K562 (cell line): Measurements from ENCODE around the gene JAG2. TPM values are rescaled to one million over a fixed set of nuclear protein-coding genes. Genes with fewer than 3 reads are reported as not detected.

Experiments used
- ATAC-seq: fragments of 200-7000 bp; cut with Tn5 transposase; 3 replicates; pipeline ENCODE4 v1.9.1; 2020; ENCODE audit warnings: moderate library complexity
- BruUV-seq: library from RNA; stranded (reverse); fragments of 400-500 nt; replicated peaks from 2 replicates; lab custom pipeline; 2021; lab: Mats Ljungman, UMichigan
- CTCF ChIA-PET: fragments of 300-600 bp; formaldehyde crosslinking; extraction: SDS; loops from one replicate; lab custom pipeline; 2021; ENCODE audit warnings: low intra/inter-chr PET ratio; lab: Yijun Ruan, JAX
- POLR2A ChIA-PET: fragments of 300-600, 350-650 bp; sonication (Branson Sonifier 250); formaldehyde crosslinking; extraction: SDS; loops from one replicate; lab custom pipeline; 2021; ENCODE audit warnings: antibody characterized with exemption, inconsistent platforms; lab: Yijun Ruan, JAX
- DNase-seq, 4 experiments: peaks; one replicate each; pipeline versions ENCODE4 v3.0.0 to v3.0.0-alpha.2; 2011 to 2018; ENCODE audit warnings: low spot score in 3 of 4, mixed read lengths in 3 of 4; ENCODE audit errors: extremely low read depth in 1 of 4
- FAIRE-seq: peaks from 2 replicates; lab custom pipeline; 2011; peaks lifted over from hg19 to GRCh38; lab: Jason Lieb, UNC
- H2AFZ ChIP-seq: 2 replicates; pipeline ENCODE4 v1.6.0; 2011; ENCODE audit warnings: low read depth, low read length, control low read depth, inconsistent platforms
- H3K27ac ChIP-seq: fragments of 200-600 bp; 3 replicates; pipeline ENCODE4 v1.8.0; 2011; ENCODE audit warnings: low read depth, mild to moderate bottlenecking, control low read depth, inconsistent platforms, low read length, moderate library complexity, mixed read lengths; ENCODE audit errors: extremely low read depth
- H3K27me3 ChIP-seq, 2 experiments: fragments of 300-600 bp in 1 of 2; 2 replicates in 1 of 2; 3 replicates in 1 of 2; pipeline versions ENCODE4 v1.6.0 to v1.8.0; 2011; ENCODE audit warnings: inconsistent platforms in 2 of 2, low read length in 2 of 2, mild to moderate bottlenecking in 1 of 2, mixed read lengths in 1 of 2, moderate library complexity in 1 of 2; ENCODE audit not compliant: control insufficient read depth in 2 of 2, insufficient read depth in 2 of 2
- H3K36me3 ChIP-seq: fragments of 300-600 bp; 3 replicates; pipeline ENCODE4 v1.8.0; 2011; ENCODE audit warnings: mild to moderate bottlenecking, low read length, inconsistent platforms; ENCODE audit not compliant: control insufficient read depth, insufficient read depth
- H3K4me1 ChIP-seq, 2 experiments: fragments of 200-600 bp in 1 of 2; replicated peaks in 1 of 2; 2 replicates in 1 of 2; 3 replicates in 1 of 2; pipeline versions ENCODE4 v1.5.1 to v1.8.0; 2011; ENCODE audit warnings: inconsistent platforms in 2 of 2, low read length in 2 of 2, mild to moderate bottlenecking in 1 of 2, mixed read lengths in 1 of 2, moderate library complexity in 1 of 2; ENCODE audit not compliant: control insufficient read depth in 2 of 2, insufficient read depth in 2 of 2
- H3K4me2 ChIP-seq: 2 replicates; pipeline ENCODE4 v1.6.1; 2011; ENCODE audit warnings: low read length, control low read depth, inconsistent platforms, mixed read lengths; ENCODE audit not compliant: insufficient read depth
- H3K4me3 ChIP-seq: fragments of 200-600 bp; sonication (generic), shearing (Covaris generic); 2 replicates; pipeline ENCODE4 v1.5.1; 2016; ENCODE audit warnings: control low read depth, inconsistent platforms
- H3K79me2 ChIP-seq: fragments of 200-600 bp; 3 replicates; pipeline ENCODE4 v1.8.0; 2011; ENCODE audit warnings: low read length, inconsistent platforms; ENCODE audit not compliant: control insufficient read depth, insufficient read depth
- H3K9ac ChIP-seq, 2 experiments: 2 replicates each; pipeline versions ENCODE4 v1.6.0 to v1.6.1; 2011; ENCODE audit warnings: low read depth in 2 of 2, low read length in 2 of 2, control low read depth in 1 of 2, inconsistent platforms in 1 of 2, mild to moderate bottlenecking in 1 of 2, mixed read lengths in 1 of 2; ENCODE audit not compliant: insufficient read depth in 1 of 2
- H3K9me1 ChIP-seq: one replicate; pipeline ENCODE4 v1.6.0; 2011; ENCODE audit warnings: inconsistent platforms, mild to moderate bottlenecking, low read length, moderate library complexity; ENCODE audit not compliant: control insufficient read depth, insufficient read depth
- H3K9me3 ChIP-seq: replicated peaks from 2 replicates; pipeline ENCODE4 v1.5.1; 2011; ENCODE audit warnings: low read depth, low read length, inconsistent platforms; ENCODE audit not compliant: control insufficient read depth, insufficient read depth
- H4K20me1 ChIP-seq: replicated peaks from 2 replicates; pipeline ENCODE4 v1.6.1; 2011; ENCODE audit warnings: low read length, inconsistent platforms, mixed read lengths; ENCODE audit not compliant: control insufficient read depth, insufficient read depth
- CXXC5 ChIP-seq: fragments of 250-450 bp; sonication (Bioruptor Pico); IDR thresholded peaks from 2 replicates; pipeline ENCODE4 v1.8.0; 2022; ENCODE audit warnings: inconsistent platforms, mild to moderate bottlenecking, moderate library complexity
- GABPB2 ChIP-seq: fragments of 250-450 bp; sonication (Bioruptor Pico); conservative IDR thresholded peaks from 2 replicates; pipeline ENCODE4 v1.5.1; 2021; ENCODE audit warnings: mild to moderate bottlenecking
- HDAC2 ChIP-seq: fragments of 450-650 bp; IDR thresholded peaks from 2 replicates; pipeline ENCODE4 v1.6.1; 2016; ENCODE audit warnings: mild to moderate bottlenecking
- MNT ChIP-seq, 2 experiments: fragments of 450-650 bp; conservative IDR thresholded peaks; 2 replicates each; pipeline ENCODE4 v1.6.1; 2017; ENCODE audit warnings: mild to moderate bottlenecking in 2 of 2, moderate library complexity in 2 of 2
- POLR2B ChIP-seq: fragments of 450-650 bp; IDR thresholded peaks from 2 replicates; pipeline ENCODE4 v1.6.1; 2018; ENCODE audit warnings: low read depth; ENCODE audit not compliant: partially characterized antibody
- RBM22 ChIP-seq: fragments of 200-400 bp; formaldehyde crosslinking; IDR thresholded peaks from 2 replicates; pipeline ENCODE4 v1.6.1; 2018; ENCODE audit warnings: low read length, low read depth; ENCODE audit not compliant: poor library complexity, severe bottlenecking
- SREBF1 ChIP-seq: fragments of 150-350 bp; IDR thresholded peaks from 2 replicates; pipeline ENCODE4 v1.6.1; 2014; ENCODE audit warnings: antibody characterized with exemption, low read depth, low read length, borderline replicate concordance
- SRSF3 ChIP-seq: fragments of 200-400 bp; formaldehyde crosslinking; IDR thresholded peaks from 2 replicates; pipeline ENCODE4 v1.6.1; 2016; ENCODE audit warnings: mild to moderate bottlenecking, low read length, moderate library complexity; ENCODE audit not compliant: insufficient read depth
- SRSF9 ChIP-seq: fragments of 200-400 bp; formaldehyde crosslinking; IDR thresholded peaks from 2 replicates; pipeline ENCODE4 v1.6.1; 2017; ENCODE audit warnings: low read depth, low read length, borderline replicate concordance
- TRIM24 ChIP-seq, 2 experiments: fragments of 450-650 bp; IDR thresholded peaks; 2 replicates each; pipeline ENCODE4 v1.6.1; 2016
- U2AF1 ChIP-seq: fragments of 200-400 bp; formaldehyde crosslinking; optimal IDR thresholded peaks from 2 replicates; pipeline ENCODE3; 2017; ENCODE audit warnings: mild to moderate bottlenecking, low read depth, low read length, moderate library complexity
- ZFP1 ChIP-seq: fragments of 450-650 bp; formaldehyde crosslinking; IDR thresholded peaks from 2 replicates; pipeline ENCODE4 v1.4.0; 2020; ENCODE audit warnings: mild to moderate bottlenecking, mixed read lengths
- WGBS: fragments of 100-300 bp; shearing (Covaris generic); methylation state at CpG from one replicate; pipeline ENCODE4 v1.1.6; 2016; ENCODE audit warnings: low coverage, mixed read lengths; ENCODE audit not compliant: insufficient coverage; ENCODE audit errors: missing lambda C conversion rate; 5-methylcytosine and 5-hydroxymethylcytosine counted together
- in situ Hi-C: fragments of 300-500 bp; cut with MboI; formaldehyde crosslinking; loops from 4 replicates; pipeline ENCODE4 v1.15.0; 2018; ENCODE audit warnings: inconsistent platforms, mixed read lengths
- intact Hi-C: fragments of 100-400 bp; cut with micrococcal nuclease; formaldehyde crosslinking; loops from 2 replicates; pipeline ENCODE4 v1.14.2; 2022
- polyA plus RNA-seq, 8 experiments: library from polyadenylated mRNA; depleted of rRNA in 4 of 8; stranded (reverse) in 5 of 8; unstranded in 3 of 8; fragments of >200 nt; fragmentation: Nextera tagmentation in 2 of 8; fragmentation: Illumina TruSeq in 1 of 8; extraction: Ambion mirVana in 2 of 8; extraction: Trizol in 1 of 8; gene quantifications; 2 replicates each; pipeline versions ENCODE4 v1.2.1 to v1.2.3, GENCODE V29; 2011 to 2014; ENCODE audit warnings: inconsistent platforms in 1 of 8, missing spikeins in 1 of 8
- total RNA-seq, 7 experiments: library from RNA; depleted of rRNA in 6 of 7; stranded (reverse); fragments of >200 nt in 6 of 7; fragmentation: Illumina TruSeq in 2 of 7; extraction: Trizol in 2 of 7; gene quantifications; 2 replicates each; pipeline versions ENCODE4 v1.2.1 to v1.2.3, GENCODE V29; 2011 to 2021; ENCODE audit warnings: low replicate concordance in 1 of 7

Gene JAG2
- total and polyA plus RNA-seq, 9 of the 15 experiments (the other 6 are each of a cell fraction or from before 2014, with no cell fraction given), result 0.25 to 48.4 (median 8.6) TPM

GRCh38 chr14:105097794-105098127 is 70.8 kb downstream of the JAG2 start:
- H3K36me3 ChIP-seq, result no peaks in the 10 kb centered on the region
- in situ Hi-C loops, result loop anchor here (10.0 kb wide), 2 partner anchors 187 to 257 kb away; no protein-coding TSS in a partner anchor
- TF ChIP-seq TRIM24 (IDR thresholded peaks at IDR 0.05) (no peak), SRSF9 (no peak), ZFP1 (CRISPR knock-in tag) (no peak), POLR2B (no peak), SRSF3 (no peak), HDAC2 (no peak), U2AF1 (no peak), GABPB2 (no peak), SREBF1 (no peak), RBM22 (no peak), MNT (conservative IDR thresholded peaks at IDR 0.05) (no peak), CXXC5 (CRISPR knock-in tag) (no peak)
- no peaks in the 10 kb centered on the region for H3K9me1 ChIP-seq
- peaks cover 4% of the 10 kb centered on the region; the same call in 1 of the 2 replicates for H3K9me3 ChIP-seq
- H4K20me1 ChIP-seq, result no peaks in the 10 kb centered on the region
- H3K9ac ChIP-seq, result no peak overlapping the region
- DNase-seq (no peak), ATAC-seq (no peak), FAIRE-seq (no peak)
- no peak overlapping the region for H3K4me3 ChIP-seq
- H3K4me1 ChIP-seq, result peaks cover 0 to 22% of the 10 kb centered on the region in 2 experiments; a peak in 2 of 5 replicates
- H3K79me2 ChIP-seq, result no peaks in the 10 kb centered on the region
- no peak overlapping the region for H3K27ac ChIP-seq
- no peak overlapping the region for H2AFZ ChIP-seq
- 3% methylated on average over 7 of the region's 7 CpGs for WGBS
- POLR2A ChIA-PET, result interaction anchor here (0.6 kb wide), 1 partner anchor 10 kb away, joined by 3 read pairs; no protein-coding TSS in a partner anchor
- BruUV-seq, result no TSS peak
- intact Hi-C loops, result no loop called here
- CTCF ChIA-PET, result no interaction called here
- no peak overlapping the region for H3K4me2 ChIP-seq
- peaks cover 21 to 46% of the 10 kb centered on the region in 2 experiments; a peak in 4 of 5 replicates for H3K27me3 ChIP-seq
